ENCODE data around the gene SKI.

GRCh38 chr1:2259668-2260402 lies 31.7 kb downstream of the SKI start:
- no peak for TF ChIP-seq CTCF (IDR thresholded peaks at IDR 0.05)
- no peak for TF ChIP-seq POLR2AphosphoS5 (IDR thresholded peaks at IDR 0.05)
- no peak for TF ChIP-seq POLR2A (IDR thresholded peaks at IDR 0.05)
- no peak for TF ChIP-seq EP300 (IDR thresholded peaks at IDR 0.05)
